Stimulated activated CD4-positive, alpha-beta T cell treated with anti-CD3 and anti-CD28 coated beads, TNF-alpha, amount 100 ng/mL, for 48 hours (primary cell): ENCODE data around the gene WRAP73.
"Not testable (repeated sequence)": the region's sequence is repeated elsewhere in the genome, so short reads cannot be mapped to it uniquely, and the experiment has no call there.

Experiments
- DNase-seq, 3 donors: peaks; one replicate each; pipeline ENCODE4 v3.0.0-alpha.2; 2020; ENCODE audit warnings: low read depth in 3 of 3

WRAP73 gene

DNA sequence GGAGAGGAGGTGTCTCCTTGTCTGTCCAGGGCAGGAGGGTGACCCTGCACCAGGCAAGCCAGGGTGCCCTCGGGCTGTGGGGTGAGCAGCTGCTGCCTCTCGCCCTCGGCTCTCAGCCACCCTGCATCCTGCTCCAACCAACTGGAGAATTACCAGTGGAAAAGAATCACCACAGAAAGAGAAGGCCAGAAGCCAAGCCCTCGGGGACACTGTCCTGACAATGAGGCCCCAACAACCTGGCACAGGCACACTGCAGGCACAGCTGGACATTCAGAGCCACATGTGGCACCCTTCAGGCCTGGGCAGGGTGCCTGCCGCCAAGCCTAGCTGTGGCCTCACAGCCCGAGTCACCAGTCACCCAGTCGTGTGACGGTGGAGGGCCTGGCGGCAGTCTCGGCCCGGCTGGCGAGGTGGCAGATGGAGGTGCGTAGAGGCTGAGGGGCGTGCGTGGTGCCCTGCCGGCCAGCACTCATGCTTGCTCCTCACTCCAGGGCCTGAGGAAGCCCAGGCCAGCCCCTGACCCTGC lies 50.6 kb downstream of the WRAP73 start:
- DNase-seq, result no peak

DNA sequence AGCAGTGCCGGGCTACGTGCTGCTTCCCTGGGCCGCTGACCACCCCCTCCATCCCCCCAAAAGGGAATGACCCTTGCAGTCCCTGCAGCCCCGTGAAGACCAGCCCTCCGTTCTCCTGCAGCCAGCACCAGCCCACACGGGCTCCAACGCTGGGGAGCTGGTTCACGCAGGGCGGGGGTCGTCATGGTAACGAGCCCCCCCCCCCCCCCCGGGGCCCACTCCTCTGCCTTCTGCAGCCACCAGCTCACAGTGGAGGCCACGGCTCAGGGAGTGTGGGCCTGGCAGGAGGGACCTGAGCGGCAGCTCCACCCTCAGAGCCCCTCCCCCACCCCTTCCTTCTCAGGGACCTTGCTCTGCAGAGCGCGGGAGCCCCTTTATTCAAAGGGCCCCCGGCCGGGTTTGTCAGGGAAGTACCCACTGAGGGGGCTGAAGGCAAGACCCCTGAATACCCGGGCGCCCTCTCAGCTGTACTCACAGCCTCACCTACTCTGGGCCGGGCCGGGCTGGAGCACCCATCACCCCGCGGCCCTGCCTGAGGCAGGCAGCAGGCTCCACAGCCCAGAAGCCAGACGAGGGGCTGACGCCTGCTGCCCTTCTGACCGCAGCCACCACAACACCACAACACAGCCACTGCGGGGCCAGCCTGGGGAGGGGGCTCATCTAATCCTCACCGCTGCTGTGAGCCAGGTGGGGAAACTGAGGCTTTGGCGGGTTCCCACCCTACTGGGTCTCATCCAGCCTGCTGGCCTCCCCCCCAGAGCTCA lies 51.2 kb downstream of the WRAP73 start:
- DNase-seq, result no peak

DNA sequence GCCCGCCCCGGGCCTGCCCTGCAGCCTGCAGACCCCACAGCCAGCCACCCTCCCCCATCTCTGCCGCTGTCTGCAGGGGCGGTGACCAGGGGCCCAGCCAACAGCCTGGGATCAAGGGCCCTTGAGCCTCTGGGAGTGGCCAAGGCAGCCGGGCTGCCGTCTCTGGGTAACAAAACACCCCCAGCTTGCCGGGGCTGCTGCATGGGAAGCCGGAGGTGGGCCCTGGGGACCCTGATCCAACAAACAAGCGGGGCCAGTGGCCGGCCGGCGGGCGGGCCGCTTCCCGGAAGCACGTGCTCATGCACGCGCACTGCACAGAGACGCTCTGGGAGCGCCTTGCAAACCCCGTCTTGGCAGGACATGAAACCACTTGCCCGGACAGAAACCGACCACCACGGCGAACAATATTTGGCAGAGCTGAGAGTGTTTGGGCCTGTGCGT lies 51.8 kb downstream of the WRAP73 start:
- no peak for DNase-seq

DNA sequence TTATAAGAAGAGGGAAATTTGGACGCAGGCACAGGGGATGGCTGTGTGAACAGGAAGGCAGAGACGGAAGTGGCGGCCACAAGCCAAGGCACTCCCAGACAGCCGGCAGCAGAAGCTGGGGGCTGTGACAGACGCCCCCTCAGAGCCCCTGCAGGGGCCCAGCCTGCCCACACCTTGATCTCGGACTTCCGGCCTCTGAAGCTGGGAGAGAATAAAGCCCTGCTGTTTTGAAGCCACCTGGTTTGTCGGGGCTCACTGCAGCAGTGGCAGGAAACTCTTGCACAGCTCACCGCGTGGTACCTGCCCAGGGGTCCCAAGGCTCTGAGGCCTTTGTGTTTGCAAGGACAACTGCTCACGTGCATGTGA lies 52.3 kb downstream of the WRAP73 start:
- no peak for DNase-seq

DNA sequence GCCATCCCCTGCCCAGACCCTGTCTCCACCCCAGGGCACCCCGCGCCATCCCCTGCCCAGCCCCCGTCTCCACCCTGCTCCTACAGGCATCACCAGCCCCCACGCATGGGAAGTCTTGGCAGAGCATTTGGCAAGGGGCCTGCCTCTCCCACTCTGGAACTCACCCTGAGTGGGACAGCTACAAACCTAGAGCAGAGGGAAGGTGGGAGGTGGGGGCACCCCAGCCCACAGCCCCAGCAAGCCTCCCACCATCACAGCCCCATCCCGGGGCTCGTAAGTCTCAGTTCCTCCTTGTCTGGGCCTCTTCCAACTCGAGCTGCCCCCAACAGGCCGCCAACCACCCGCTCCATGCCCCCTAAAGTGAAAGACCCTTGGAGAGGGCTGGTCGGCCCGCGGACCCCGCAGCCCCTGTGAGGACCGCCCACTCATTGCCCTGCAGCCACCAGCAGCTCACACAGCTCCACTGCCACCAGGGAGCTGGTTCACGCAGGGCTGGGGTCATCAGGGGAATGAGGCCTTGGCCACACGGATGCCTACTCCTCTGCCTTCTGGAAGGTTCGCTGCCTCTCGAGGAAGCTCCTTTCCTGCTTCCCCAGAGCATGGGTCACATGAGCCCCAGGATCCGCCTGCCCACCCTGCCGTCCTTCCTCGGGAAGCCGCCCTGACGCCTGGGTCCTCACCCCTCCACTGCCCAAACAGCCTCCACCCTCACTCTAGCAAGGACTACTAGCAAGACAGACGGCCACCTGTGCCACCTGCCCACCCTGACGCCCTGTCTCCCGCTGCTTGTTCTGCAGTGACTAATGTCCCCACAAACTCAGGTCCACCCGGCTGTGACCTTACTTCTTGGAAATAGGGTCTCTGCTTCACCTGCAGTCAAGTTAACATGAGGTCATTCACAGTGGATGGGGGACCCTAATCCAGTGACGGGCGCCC lies 53.0 kb downstream of the WRAP73 start:
- no peak for DNase-seq

DNA sequence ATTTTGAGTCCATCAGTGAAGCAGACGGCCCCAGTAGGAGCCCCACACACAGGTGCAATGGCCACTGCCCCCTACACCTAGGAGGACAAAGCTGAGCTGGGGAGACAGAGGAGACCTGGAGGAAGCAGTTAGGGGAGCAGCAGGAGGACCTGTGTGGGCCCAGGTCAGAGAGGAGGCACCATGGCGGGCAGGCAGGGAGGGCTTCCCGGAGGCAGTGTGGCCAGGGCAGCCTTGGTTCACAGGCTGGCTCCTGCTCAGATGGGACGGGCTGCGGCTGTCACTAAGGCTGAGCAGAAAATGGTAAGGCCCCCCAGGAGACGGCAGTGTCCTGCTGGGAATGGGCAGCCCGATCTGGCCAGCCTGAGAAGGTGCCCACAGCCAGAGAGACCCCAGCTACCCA lies 54.0 kb downstream of the WRAP73 start:
- no peak for DNase-seq

DNA sequence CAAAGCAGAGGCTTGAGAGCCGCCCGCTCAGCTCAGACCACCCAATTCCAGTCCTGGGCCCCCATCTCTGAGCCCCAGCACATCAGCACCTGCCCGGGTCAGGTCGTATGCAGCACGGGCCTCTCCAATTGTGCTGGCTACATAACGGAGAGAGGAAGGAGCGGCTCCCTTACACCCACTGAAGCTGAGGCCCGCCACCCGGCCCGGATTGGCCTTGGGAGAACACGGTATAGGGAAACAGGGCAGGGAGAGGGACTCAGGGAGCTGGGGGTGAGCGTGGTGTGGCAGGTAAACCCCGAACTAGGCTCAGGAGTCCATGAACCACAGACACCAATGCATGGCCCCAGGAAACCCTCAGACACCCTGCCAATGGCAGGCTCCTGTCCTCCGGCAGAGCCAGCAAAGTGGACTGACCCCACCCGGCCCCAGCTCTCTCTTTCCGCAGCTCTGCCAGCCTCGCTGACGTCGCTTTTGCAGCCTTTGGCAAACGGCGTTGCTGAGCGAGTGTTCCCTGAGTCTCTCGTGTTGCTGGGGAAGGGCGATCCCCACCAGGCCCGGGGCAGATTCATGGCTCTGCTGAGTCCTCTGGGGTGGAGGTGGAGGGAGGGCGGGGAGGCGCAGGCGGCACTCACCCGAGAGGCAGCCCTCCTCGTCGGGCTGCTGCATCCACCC lies 55.1 kb downstream of the WRAP73 start:
- DNase-seq, result no peak

DNA sequence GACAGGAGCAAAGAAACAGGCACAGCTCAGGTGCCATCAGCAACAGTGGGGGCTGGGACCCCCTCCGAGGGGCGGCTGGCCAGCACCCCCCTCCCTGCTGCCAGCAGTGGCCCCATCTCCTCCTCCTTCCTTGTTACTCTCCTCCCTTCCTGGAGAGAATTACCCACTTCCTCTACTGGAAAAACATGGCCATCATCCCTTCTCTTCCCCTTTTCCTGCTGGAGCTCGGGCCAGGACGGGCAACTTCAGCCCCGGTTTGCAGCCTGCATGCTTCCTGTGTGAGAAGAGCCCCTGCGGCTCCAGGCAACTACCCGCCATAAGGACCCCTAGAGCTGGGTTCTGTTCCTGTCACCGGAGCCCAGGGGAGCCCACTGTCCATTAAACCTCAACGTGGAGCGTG lies 56.2 kb downstream of the WRAP73 start:
- DNase-seq, result no peak

DNA sequence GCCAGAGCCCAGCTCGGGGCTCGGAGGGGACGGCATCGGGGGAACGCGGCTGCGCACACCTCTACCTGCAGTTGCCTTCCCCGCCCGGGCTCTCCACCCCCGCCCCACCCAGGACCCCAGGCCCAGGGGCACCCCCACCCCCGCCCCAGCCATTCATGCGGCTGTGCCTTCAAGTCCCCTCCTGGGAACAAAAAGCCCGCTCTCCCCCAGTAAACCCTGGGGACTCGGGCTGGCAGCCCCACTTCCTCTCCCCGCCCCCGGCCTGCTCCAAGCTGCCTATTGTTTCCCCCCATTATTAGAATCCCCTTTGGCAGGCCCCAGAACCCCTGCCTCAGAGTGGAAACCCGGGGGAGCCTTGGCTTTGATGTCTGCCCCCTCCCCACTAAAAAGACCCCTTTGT lies 56.6 kb downstream of the WRAP73 start:
- DNase-seq, result no peak

DNA sequence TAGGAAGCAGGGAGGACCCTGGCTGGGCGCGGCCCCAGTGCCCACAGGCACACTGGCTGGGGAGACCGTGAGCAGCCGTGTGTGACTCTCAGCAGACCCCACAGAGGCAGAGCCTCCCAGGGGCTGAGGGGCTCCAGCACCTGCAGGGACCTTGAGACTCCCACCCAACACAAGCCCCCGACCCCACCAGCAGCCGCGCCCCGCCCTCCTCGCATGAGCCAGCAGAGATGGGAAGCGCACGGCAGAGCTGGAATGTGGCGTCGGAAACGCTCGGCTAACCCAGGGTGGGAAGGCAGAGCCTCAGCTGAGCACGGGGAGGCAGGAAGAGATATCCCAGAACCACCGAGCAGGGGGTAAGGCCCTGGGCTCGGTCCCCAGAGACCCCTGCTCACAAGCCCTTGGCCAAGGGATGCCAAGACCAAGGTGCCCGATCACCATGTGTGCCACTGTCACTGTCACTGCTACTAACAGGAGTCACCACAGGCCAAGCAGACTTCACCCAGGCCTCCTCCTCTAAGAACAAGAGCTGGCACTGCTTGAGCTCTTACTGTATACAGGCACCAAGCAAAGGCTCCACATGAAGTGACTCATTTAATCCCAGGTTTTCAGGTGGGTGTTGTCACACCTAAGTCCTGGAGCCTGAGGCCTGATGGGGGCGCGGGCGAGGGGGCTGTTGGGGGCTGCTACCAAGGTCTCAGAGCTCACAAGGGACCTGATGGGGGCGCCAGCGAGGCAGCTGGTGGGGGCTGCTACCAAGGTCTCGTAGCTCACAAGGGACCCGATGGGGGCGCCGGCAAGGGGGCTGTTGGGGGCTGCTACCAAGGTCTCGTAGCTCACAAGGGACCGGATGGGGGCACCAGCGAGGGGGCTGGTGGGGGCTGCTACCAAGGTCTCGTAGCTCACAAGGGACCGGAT lies 58.7 kb downstream of the WRAP73 start:
- no peak for DNase-seq

DNA sequence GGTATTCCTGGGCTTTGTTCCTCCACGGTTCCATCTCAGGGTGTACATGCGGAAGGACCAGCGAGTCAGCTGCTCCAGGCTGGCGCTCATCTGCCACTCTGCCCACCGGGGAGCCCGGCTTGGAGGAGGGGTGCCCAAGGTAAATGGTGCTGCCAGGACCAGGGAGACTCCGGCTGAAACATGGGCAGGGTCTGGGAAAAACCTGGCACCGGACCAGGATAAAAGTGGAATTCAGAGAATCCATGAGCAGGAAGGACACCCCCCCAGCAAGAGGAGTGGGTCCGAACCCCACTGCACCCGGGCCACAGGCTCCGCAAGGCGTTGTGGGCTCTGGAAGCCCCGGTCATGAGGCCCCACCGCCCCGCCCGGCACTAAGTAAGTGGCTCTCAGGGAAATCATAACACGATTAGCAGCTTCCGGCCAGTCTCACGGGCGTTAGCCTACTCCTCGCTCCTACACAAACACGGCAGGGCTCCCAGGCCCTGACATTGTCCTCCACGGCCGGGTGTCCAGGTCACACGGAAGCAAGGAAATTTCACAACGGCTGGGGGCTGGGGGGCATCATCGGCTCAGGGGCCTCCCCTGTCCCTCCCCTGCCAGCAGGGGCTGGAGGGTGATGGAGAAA lies 59.7 kb downstream of the WRAP73 start:
- no peak for DNase-seq

DNA sequence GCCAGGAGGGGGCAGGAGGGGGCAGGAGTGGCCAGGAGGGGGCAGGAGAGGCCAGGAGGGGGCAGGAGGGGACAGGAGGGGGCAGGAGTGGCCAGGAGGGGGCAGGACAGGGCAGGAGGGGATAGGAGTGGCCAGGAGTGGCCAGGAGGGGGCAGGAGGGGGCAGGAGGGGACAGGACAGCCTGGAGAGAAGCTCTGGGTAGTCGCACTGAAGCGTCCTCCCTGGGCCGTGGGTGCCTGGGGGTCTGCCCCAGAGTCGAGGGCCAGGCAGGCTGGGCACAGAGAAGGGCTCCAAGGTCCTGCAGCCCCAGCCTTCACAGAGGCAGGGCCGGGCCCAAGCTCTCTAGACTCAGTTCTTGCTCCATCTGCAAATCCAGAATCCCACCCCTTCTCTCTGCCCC lies 61.5 kb downstream of the WRAP73 start:
- no peak for DNase-seq

DNA sequence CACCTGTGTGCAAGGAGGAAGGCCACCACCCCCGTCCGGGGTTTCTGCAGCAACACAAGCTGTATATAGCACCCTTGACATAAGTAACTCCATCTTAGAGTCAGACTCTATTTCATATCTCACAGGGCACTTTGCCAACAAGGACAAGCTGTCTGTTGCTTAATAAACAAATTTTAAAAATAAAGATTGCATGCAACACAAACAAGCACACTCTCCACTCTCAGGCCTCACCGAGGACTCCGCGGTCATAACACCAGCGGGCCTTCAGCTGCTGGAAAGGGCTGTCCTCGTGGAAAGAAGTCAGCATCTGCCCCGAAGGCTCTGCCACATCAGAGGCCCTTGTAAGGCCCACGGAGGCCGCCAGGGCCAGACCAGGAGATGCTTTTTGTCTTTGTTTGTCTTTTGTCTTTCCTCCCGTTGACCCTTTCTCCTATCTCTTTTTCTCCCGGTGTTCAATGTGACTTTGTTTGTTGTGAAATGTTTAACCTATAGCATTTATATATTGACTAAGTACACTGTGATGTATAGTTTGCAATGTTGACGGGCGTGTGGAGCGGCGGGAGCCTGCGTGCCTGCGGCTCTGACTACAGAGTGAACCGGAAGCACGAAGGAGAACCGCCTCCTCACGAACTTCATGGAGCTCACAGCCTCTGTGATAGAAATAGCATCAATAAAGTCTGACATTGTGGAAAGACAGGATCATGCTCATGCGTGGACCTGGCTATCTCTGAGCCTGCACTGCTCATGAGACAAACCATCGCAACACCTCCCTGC lies 62.7 kb downstream of the WRAP73 start:
- DNase-seq, result no peak

DNA sequence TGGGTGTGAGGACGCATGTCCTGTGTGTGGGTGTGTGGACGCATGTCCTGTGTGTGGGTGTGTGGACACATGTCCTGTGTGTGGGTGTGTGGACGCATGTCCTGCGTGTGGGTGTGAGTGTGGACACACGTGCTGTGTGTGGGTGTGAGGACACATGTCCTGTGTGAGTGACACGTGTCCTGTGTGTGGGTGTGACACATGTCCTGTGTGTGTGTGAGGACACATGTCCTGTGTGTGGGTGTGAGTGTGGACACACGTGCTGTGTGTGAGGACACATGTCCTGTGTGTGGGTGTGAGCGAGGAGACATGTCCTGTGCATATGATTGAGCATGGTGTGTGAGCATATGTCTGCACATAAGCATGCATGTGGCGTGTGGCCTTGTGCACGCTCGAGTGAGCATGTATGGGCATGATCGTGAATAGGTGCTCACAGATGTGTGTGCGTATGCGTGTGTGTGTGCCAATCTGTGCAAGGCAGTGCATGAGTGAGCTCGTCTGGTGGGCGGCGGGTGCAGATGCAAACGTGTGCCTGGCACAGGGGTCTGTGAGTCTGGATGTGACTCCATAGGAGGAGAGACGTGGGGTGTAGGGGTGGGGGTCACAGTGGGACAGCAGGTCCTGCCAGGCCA lies 63.8 kb downstream of the WRAP73 start:
- DNase-seq, result no peak

DNA sequence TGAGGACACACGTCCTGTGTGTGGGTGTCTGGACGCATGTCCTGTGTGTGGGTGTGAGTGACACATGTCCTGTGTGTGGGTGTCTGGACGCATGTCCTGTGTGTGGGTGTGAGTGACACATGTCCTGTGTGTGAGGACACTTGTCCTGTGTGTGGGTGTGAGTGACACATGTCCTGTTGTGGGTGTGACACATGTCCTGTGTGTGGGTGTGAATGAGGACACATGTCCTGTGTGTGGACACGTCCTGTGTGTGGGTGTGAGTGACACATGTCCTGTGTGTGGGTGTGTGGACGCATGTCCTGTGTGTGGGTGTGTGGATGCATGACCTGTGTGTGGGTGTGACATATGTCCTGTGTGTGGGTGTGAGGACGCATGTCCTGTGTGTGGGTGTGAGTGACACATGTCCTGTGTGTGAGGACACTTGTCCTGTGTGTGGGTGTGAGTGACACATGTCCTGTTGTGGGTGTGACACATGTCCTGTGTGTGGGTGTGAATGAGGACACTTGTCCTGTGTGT lies 64.5 kb downstream of the WRAP73 start:
- not testable (repeated sequence) for DNase-seq

DNA sequence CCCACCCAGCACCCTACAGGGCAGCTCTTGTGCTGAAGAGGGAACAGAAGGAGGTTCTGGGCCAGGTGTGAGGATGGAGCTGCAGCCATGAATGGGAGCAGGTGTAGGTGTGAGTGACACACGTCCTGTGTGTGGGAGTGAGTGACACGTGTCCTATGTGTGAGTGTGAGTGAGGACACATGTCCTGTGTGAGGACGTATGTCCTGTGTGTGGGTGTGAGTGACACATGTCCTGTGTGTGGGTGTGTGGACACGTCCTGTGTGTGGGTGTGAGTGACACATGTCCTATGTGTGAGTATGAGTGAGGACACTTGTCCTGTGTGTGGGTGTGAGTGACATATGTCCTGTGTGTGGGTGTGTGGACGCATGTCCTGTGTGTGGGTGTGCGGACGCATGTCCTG lies 65.0 kb downstream of the WRAP73 start:
- peak in 1 of 3 donors; percentile 29 for DNase-seq

DNA sequence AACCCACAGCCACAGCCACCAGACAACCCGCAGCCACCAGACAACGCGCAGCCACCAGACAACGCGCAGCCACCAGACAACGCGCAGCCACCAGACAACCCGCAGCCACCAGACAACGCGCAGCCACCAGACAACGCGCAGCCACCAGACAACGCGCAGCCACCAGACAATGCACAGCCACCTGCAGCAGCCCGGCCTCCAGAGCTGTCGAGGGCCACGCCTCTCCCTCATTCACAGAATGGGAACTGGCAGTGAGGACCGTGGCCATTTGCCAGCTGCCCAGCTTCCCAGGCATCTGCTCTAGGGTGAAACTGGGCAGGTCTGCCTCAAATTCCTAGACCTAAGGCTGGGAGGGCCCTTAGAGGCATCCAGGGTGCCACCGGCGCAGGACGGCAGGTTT lies 66.2 kb downstream of the WRAP73 start:
- DNase-seq, result not testable (repeated sequence)

DNA sequence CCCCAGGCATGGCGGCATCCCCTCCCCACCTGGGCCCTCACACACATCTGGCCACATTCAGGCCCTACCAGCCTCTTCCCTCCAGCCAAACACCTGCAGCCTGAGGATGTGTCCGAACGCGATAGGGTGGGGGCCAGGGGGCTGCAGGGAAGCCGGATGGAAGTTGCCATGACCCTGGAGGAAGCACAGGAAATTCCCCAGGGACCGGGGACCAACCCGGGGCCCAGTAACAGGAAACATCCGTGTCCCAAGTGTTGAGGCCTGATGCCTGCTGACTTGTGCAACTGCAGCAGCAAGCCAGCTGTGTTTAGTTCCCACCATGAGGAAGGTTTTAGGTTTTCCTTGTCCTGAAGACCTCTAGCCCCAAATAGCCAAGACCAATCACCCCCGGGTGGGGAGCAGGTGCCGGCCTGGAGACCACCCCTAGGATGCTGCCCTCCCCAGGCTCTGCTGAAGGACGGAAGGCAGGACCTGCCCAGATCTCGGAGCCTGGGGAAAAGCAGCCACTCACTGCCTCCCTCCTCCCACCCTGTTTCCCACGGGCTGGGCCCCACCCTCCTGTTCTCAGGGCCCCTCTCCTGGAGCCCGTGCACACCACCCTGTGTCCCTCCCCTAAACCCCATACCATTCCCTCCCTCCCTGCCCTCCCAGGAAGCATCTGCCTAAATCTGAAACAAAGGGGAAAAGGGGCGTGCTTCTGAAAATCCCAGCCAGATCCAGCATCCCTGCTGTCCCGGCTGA lies 68.4 kb downstream of the WRAP73 start:
- no peak for DNase-seq
